Type B pancreatic cell (in vitro differentiated cells): ENCODE results near the gene VGLL3. TPM values are rescaled to one million over a fixed set of nuclear protein-coding genes. Genes with fewer than 3 reads are reported as not detected.

Source experiments
- DNase-seq: peaks from one replicate; pipeline ENCODE4 v3.0.0; 2021; ENCODE audit warnings: mixed read lengths; ENCODE audit not compliant: unreplicated experiment; ENCODE audit errors: extremely low spot score
- H3K27ac Mint-ChIP-seq: 2 replicates; pipeline ENCODE4 v1.8.0; 2021; ENCODE audit warnings: mild to moderate bottlenecking, mixed read lengths
- H3K27me3 Mint-ChIP-seq: 2 replicates; pipeline ENCODE4 v1.8.0; 2021; ENCODE audit warnings: mixed read lengths
- H3K36me3 Mint-ChIP-seq: 2 replicates; pipeline ENCODE4 v1.8.0; 2021; ENCODE audit warnings: mixed read lengths
- H3K4me1 Mint-ChIP-seq: one replicate; pipeline ENCODE4 v1.8.0; 2021; ENCODE audit warnings: mixed read lengths; ENCODE audit not compliant: unreplicated experiment
- H3K4me3 Mint-ChIP-seq: 2 replicates; pipeline ENCODE4 v1.8.0; 2021; ENCODE audit warnings: mild to moderate bottlenecking, mixed read lengths
- H3K9me3 Mint-ChIP-seq: 2 replicates; pipeline ENCODE4 v1.8.0; 2021; ENCODE audit warnings: mixed read lengths
- CTCF ChIP-seq: fragments of 200-600 bp; sonication (generic); conservative IDR thresholded peaks from 2 replicates; pipeline ENCODE4 v1.5.0; 2021; ENCODE audit warnings: antibody characterized with exemption, mild to moderate bottlenecking
- long read RNA-seq: library from polyadenylated mRNA; unstranded; transcript quantifications from one replicate; pipeline ENCODE4 v2.0.0, GENCODE V29; 2020
- total RNA-seq: library from RNA; stranded (reverse); gene quantifications from 2 replicates; pipeline ENCODE4 v1.2.1, GENCODE V29; 2021; ENCODE audit warnings: low replicate concordance

Gene VGLL3
- total RNA-seq: 11.1 and 25.3 TPM in 2 replicates
- long read RNA-seq, partial matches to known transcripts: 0 of 10 reads
- long read RNA-seq, other reads (novel, unspliced or antisense): 10 of 10 reads

- Mint-ChIP-seq H3K9me3 (peaks cover 5% of the 10 kb centered on the region), H3K27me3 (peaks cover 29% of the 10 kb centered on the region), H3K4me1 (peaks cover 18% of the 10 kb centered on the region), H3K4me3 (peak within 1 kb of the TSS; percentile 93), H3K36me3 (no peaks in the 10 kb centered on the region), H3K27ac (peak within 1 kb of the TSS; percentile 95)
- DNase-seq: peak; percentile 76
- TF ChIP-seq CTCF: peak; percentile 52
Measured at GRCh38 chr3:86990734-86991481, at the start of gene VGLL3. Gene VGLL3, minus strand, starts transcription at chr3:86991149. Its CDS starts 406 bp downstream, at chr3:86990743.

- no peak overlapping the region for H3K27ac Mint-ChIP-seq
- H3K27me3 Mint-ChIP-seq: no peaks in the 10 kb centered on the region
- no peak for TF ChIP-seq CTCF
- peaks cover 6% of the 10 kb centered on the region for H3K9me3 Mint-ChIP-seq
- no peaks in the 10 kb centered on the region for H3K4me1 Mint-ChIP-seq
- H3K36me3 Mint-ChIP-seq: no peaks in the 10 kb centered on the region
- H3K4me3 Mint-ChIP-seq: no peak overlapping the region
- DNase-seq: no peak
Measured at GRCh38 chr3:87037652-87038051, 46.7 kb upstream of the VGLL3 start.

- no peak overlapping the region for H3K4me3 Mint-ChIP-seq
- no peaks in the 10 kb centered on the region for H3K36me3 Mint-ChIP-seq
- no peak for DNase-seq
- peaks cover 6% of the 10 kb centered on the region for H3K9me3 Mint-ChIP-seq
- H3K27ac Mint-ChIP-seq: no peak overlapping the region
- no peak for TF ChIP-seq CTCF
- H3K4me1 Mint-ChIP-seq: no peaks in the 10 kb centered on the region
- no peaks in the 10 kb centered on the region for H3K27me3 Mint-ChIP-seq
Measured at GRCh38 chr3:87036671-87037070, 45.7 kb upstream of the VGLL3 start.

- no peak for DNase-seq
- no peaks in the 10 kb centered on the region for H3K36me3 Mint-ChIP-seq
- peaks cover 6% of the 10 kb centered on the region for H3K9me3 Mint-ChIP-seq
- no peak for TF ChIP-seq CTCF
- H3K4me1 Mint-ChIP-seq: no peaks in the 10 kb centered on the region
- H3K27me3 Mint-ChIP-seq: no peaks in the 10 kb centered on the region
- no peak overlapping the region for H3K27ac Mint-ChIP-seq
- H3K4me3 Mint-ChIP-seq: no peak overlapping the region
Measured at GRCh38 chr3:87035339-87035738, 44.4 kb upstream of the VGLL3 start.

GRCh38 chr3:87033205-87033604 is 42.3 kb upstream of the VGLL3 start:
- no peaks in the 10 kb centered on the region for H3K36me3 Mint-ChIP-seq
- no peaks in the 10 kb centered on the region for H3K4me1 Mint-ChIP-seq
- H3K4me3 Mint-ChIP-seq: no peak overlapping the region
- peaks cover 6% of the 10 kb centered on the region for H3K9me3 Mint-ChIP-seq
- no peak for DNase-seq
- no peak for TF ChIP-seq CTCF
- no peaks in the 10 kb centered on the region for H3K27me3 Mint-ChIP-seq
- H3K27ac Mint-ChIP-seq: no peak overlapping the region
